Thymus (tissue), 11 donors: ENCODE results near the gene PEX7. TPM values are rescaled to one million over a fixed set of nuclear protein-coding genes. Genes with fewer than 3 reads are reported as not detected.
"Not testable (repeated sequence)": the region's sequence is repeated elsewhere in the genome, so short reads cannot be mapped to it uniquely, and the experiment has no call there.

Source experiments
- DNase-seq, 9 donors: peaks; one replicate each; pipeline ENCODE4 v3.0.0-alpha.2; 2013; ENCODE audit warnings: low spot score in 9 of 9, low read depth in 6 of 9, missing footprints in 1 of 9
- H3K27ac ChIP-seq, 2 donors: one replicate each; pipeline ENCODE4 v1.5.1; 2013; ENCODE audit warnings: control low read depth in 1 of 2, low read depth in 1 of 2, low read length in 1 of 2, mild to moderate bottlenecking in 1 of 2, moderate library complexity in 1 of 2
- H3K27me3 ChIP-seq, 2 donors: one replicate each; pipeline ENCODE4 v1.5.1; 2013; ENCODE audit warnings: low read length in 1 of 2; ENCODE audit not compliant: control insufficient read depth in 2 of 2, insufficient read depth in 1 of 2
- H3K36me3 ChIP-seq, 2 donors: one replicate each; pipeline ENCODE4 v1.5.1; 2013; ENCODE audit warnings: low read length in 1 of 2, mild to moderate bottlenecking in 1 of 2, moderate library complexity in 1 of 2; ENCODE audit not compliant: control insufficient read depth in 2 of 2, insufficient read depth in 2 of 2
- H3K4me1 ChIP-seq, 2 donors: one replicate each; pipeline ENCODE4 v1.5.1; 2013; ENCODE audit warnings: low read length in 2 of 2; ENCODE audit not compliant: control insufficient read depth in 2 of 2, insufficient read depth in 2 of 2
- H3K4me3 ChIP-seq, 2 donors: one replicate each; pipeline ENCODE4 v1.5.1; 2013; ENCODE audit warnings: low read length in 2 of 2, control low read depth in 1 of 2, mild to moderate bottlenecking in 1 of 2
- H3K9me3 ChIP-seq, 2 donors: one replicate each; pipeline ENCODE4 v1.5.1; 2013; ENCODE audit warnings: low read length in 1 of 2, mild to moderate bottlenecking in 1 of 2; ENCODE audit not compliant: control insufficient read depth in 2 of 2, insufficient read depth in 1 of 2
- WGBS: extraction: QIAGEN DNeasy Blood & Tissue Kit; methylation state at CpG from one replicate; pipeline ENCODE4 v1.1.7; 2013; 5-methylcytosine and 5-hydroxymethylcytosine counted together
- polyA plus RNA-seq: library from polyadenylated mRNA; stranded (reverse); fragments of 200-250 nt; gene quantifications from one replicate; pipeline ENCODE4 v1.2.3, GENCODE V29; 2013
- total RNA-seq: library from RNA; stranded (reverse); fragments of 120-200 nt; gene quantifications from one replicate; pipeline ENCODE4 v1.2.4, GENCODE V29; 2013
- donor health status: healthy.

Gene PEX7
- total and polyA plus RNA-seq, 2 donors: 7.4 to 8.4 TPM

DNA sequence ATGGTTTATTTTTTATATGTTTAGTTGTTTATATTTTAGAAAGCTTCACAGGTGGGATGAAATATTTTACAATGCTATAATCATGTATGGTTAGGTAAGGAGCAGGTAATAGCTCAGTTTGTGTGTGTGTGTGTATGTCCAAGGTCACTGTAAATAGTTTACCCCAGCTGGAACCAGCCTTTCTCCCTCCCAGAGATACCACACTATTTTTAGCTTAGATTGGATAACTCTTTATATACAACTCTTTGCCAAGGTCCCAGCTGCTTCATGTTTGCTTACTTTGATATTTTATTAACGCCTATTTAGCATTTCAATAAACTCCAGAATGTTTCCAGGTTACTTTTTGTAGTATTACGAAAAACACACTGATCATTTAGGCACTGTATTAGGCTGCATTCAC is 1.8 kb upstream of the PEX7 start:
- DNase-seq: no peak
- H3K4me3 ChIP-seq: no peak overlapping the region

DNA sequence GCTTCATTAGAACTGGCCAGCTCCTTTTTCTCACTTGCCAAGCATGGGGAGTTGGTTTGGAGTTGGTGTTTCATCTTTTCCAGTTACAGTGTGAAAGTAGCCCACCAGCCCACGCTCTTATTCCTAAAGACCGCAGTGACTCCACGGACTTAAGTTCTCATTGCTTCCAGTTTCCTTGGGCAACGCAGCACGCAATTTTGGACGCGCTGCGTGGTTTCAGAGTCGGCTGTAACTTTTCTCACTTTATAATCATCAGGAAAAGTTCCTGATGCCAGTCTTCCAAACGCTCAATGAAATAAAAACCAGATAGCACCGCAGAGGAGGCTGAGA is 381 bp upstream of the PEX7 start:
- WGBS: under 1% methylated on average over 11 of the region's 11 CpGs
- Histone ChIP-seq H3K4me1 (peaks cover 0 to 10% of the 10 kb centered on the region in 2 donors), H3K36me3 (peaks cover 3 to 11% of the 10 kb centered on the region in 2 donors), H3K9me3 (peaks cover 0 to 6% of the 10 kb centered on the region in 2 donors), H3K4me3 (peak overlapping the region; percentile 68 to 85), H3K27me3 (no peaks in the 10 kb centered on the region), H3K27ac (peak overlapping the region; percentile 38 to 92)
- DNase-seq: no peak

More for the DNA sequence above, 1.8 kb upstream of the PEX7 start:
- H3K9me3 ChIP-seq: peaks cover 0 to 6% of the 10 kb centered on the region in 2 donors
- peaks cover 0 to 4% of the 10 kb centered on the region in 2 donors for H3K36me3 ChIP-seq
- WGBS: 99% methylated on average over 2 of the region's 2 CpGs
- H3K27ac ChIP-seq: no peak overlapping the region
- H3K27me3 ChIP-seq: no peaks in the 10 kb centered on the region
- peaks cover 0 to 10% of the 10 kb centered on the region in 2 donors for H3K4me1 ChIP-seq

DNA sequence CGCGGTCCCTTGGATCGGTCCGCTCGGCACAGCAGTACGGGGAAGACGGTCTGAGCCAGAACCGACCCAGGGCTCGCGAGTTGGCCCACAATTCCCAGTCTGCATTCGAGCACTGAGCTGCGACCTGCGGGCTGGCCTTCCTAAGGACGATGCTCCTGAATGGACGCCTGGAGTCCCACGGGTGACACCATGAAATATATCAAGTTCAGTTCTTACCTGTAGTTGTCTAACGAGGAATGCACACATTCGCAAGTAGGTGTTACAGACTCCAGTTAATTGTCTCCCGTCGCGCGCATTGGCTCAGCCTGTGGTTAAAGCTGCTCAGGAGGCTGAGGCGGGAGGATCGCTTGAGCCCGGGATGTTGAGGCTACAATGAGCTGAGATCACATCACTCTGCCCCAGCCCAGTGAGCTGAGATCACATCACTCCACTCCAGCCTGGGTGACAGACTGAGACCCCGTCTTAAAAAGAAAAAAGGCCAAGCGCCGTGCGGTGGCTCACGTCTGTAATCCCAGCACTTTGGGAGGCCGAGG is 802 bp downstream of the PEX7 start:
- Histone ChIP-seq H3K4me3 (peak overlapping the region; percentile 68 to 85), H3K27ac (peak overlapping the region; percentile 38 to 92), H3K4me1 (peaks cover 0 to 10% of the 10 kb centered on the region in 2 donors), H3K27me3 (no peaks in the 10 kb centered on the region), H3K9me3 (peaks cover 0 to 6% of the 10 kb centered on the region in 2 donors), H3K36me3 (peaks cover 3 to 14% of the 10 kb centered on the region in 2 donors)
- 72% methylated on average over 31 of the region's 31 CpGs for WGBS
- no peak for DNase-seq

DNA sequence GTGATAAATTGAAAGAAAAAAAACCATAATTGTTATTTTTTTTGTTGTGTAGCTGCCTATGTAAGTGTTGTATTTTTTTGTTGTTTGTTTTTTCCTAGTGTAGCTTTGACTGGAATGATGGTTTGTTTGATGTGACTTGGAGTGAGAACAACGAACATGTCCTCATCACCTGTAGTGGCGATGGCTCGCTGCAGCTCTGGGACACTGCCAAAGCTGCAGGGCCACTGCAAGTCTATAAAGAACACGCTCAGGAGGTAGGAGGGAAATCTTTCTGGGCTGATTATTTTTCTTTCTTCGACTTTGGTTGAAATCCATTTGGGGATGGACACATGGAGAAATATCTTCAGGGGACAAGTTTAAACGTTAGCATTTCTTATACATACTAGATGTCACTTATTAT is 3.8 kb downstream of the PEX7 start:
- Histone ChIP-seq H3K4me3 (no peak overlapping the region), H3K27ac (no peak overlapping the region), H3K27me3 (no peaks in the 10 kb centered on the region), H3K9me3 (peaks cover 2 to 6% of the 10 kb centered on the region in 2 donors), H3K4me1 (peaks cover 0 to 10% of the 10 kb centered on the region in 2 donors), H3K36me3 (peaks cover 3 to 17% of the 10 kb centered on the region in 2 donors)
- no peak for DNase-seq
- 97% methylated on average over 6 of the region's 6 CpGs for WGBS

DNA sequence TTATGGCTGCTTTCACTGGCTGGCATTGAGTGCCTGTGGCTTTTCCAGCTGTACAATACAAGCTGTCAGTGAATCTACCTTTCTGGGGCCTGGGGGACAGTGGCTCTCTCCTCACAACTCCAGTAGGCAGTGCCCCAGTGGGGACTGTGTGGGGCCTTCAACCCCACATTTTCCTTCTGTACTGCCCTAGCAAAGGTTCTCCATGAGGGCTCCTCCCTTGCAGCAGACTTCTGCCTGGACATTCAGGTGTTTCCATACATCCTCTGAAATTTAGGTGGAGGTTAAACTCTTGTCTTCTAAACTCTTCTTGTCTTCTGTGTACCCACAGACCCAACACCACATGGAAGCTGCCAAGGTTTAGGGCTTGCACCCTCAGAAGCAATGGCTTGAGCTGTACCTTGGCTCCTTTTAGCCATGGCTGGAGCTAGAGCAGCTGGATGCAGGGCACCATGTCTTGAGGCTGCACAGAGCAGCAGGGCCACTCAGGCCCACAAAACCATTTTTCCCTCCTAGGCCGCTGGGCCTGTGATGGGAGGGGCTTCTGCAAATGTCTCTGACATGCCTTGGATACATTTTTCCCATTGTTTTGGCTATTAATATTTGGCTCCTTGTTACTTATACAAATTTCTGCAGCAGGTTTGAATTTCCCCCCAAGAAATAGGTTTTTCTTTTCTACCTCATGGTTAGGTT is 9.6 kb downstream of the PEX7 start:
- Histone ChIP-seq H3K27me3 (no peaks in the 10 kb centered on the region), H3K36me3 (peaks cover 8 to 10% of the 10 kb centered on the region in 2 donors), H3K4me3 (no peak overlapping the region), H3K27ac (no peak overlapping the region), H3K4me1 (no peaks in the 10 kb centered on the region), H3K9me3 (peaks cover 5 to 9% of the 10 kb centered on the region in 2 donors)
- DNase-seq: no peak
- WGBS: 95% methylated on average over 1 of the region's 1 CpG

DNA sequence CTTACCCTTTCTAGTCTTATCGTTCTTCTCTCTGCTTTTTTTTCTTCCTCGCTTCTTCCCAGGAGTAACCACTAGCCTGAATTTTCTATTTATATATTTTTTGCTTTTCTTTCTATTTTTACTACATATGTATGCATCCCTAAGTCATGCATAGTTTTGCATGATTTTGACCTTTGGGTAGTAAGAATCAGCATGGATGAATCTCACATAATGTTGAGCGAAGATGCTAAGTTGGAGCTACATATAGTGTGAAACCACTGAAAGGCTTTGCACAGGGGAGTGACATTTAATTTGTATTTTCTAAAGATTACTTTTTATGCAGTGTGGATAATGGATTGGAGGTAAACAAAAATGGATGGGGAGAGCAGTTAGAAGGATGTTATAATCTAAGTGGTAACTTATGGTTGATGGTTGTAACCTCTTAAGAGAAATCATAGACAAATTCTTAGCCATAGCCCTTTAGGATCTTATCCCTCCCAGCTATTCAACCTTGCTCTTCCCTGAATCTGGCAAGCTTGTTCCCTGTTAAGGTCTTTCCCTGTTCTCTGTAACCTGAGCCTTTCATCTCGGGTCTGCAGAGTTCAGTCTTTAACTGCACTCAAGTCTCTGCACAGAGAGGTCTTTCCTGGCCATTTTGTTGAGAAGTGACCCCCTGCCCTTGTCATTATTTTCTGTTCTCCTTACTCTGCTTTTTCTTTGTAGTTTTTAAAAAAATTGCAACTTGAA is 18.0 kb downstream of the PEX7 start:
- H3K27ac ChIP-seq: no peak overlapping the region
- H3K9me3 ChIP-seq: no peaks in the 10 kb centered on the region
- DNase-seq: no peak
- no peaks in the 10 kb centered on the region for H3K4me1 ChIP-seq
- H3K36me3 ChIP-seq: peaks cover 0 to 3% of the 10 kb centered on the region in 2 donors
- WGBS: 96% methylated on average over 4 of the region's 4 CpGs
- H3K27me3 ChIP-seq: no peaks in the 10 kb centered on the region
- H3K4me3 ChIP-seq: no peak overlapping the region

DNA sequence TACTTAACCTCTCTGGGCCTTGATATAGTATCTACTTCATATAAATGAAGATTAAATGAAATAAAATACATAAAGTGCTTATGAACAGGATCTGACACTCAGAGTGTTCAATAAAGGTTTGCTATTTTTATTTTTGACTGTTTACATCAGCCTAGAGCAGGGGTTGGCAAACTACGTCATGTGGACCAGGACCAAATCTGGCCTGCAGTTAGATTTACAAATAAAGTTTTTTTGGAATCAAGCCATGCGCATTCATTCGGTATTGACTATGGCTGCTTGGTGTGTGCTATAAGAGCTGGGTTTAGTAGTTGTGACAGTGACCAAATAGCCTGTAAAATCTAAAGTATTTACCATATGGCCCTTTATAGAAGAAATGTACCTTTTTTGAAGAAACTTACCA is 20.8 kb downstream of the PEX7 start:
- H3K4me1 ChIP-seq: no peaks in the 10 kb centered on the region
- H3K36me3 ChIP-seq: peaks cover 0 to 3% of the 10 kb centered on the region in 2 donors
- H3K4me3 ChIP-seq: no peak overlapping the region
- H3K27me3 ChIP-seq: no peaks in the 10 kb centered on the region
- H3K27ac ChIP-seq: no peak overlapping the region
- WGBS: over 99% methylated on average over 3 of the region's 3 CpGs
- H3K9me3 ChIP-seq: no peaks in the 10 kb centered on the region
- DNase-seq: no peak

DNA sequence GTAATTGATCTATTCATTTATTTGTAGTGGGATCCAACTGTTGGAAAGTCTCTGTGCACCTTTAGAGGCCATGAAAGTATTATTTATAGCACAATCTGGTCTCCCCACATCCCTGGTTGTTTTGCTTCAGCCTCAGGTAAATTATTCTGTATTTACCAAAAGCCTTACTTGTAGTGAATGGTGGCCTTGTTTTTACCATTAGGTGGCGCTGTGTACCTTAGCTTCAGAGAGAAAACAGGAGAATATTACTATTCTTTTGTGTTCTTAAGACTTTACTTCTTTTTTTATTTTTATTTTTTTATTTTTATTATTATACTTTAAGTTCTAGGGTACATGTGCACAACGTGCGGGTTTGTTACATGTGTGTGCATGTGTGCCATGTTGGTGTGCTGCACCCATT is 23.7 kb downstream of the PEX7 start:
- 61% methylated on average over 3 of the region's 3 CpGs for WGBS
- Histone ChIP-seq H3K36me3 (peaks cover 0 to 3% of the 10 kb centered on the region in 2 donors), H3K9me3 (no peaks in the 10 kb centered on the region), H3K27ac (no peak overlapping the region), H3K27me3 (no peaks in the 10 kb centered on the region), H3K4me3 (no peak overlapping the region), H3K4me1 (no peaks in the 10 kb centered on the region)
- DNase-seq: peak in 7 of 9 donors; percentile 18 to 61 (median 36)

DNA sequence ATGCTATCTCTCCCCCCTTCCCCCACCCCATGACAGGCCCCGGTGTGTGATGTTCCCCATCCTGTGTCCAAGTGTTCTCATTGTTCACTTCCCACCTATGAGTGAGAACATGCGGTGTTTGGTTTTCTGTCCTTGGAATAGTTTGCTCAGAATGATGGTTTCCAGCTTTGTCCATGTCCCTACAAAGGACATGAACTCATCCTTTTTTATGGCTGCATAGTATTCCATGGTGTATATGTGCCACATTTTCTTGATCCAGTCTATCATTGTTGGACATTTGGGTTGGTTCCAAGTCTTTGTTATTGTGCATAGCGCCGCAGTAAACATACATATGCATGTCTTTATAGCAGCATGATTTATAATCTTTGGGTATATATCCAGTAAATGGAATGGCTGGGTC is 24.1 kb downstream of the PEX7 start:
- H3K4me1 ChIP-seq, H3K27ac ChIP-seq: not testable (repeated sequence)
- 99% methylated on average over 4 of the region's 4 CpGs for WGBS

More for the DNA sequence above, 24.1 kb downstream of the PEX7 start:
- not testable (repeated sequence) for H3K27me3 ChIP-seq, H3K9me3 ChIP-seq, H3K4me3 ChIP-seq, H3K36me3 ChIP-seq, DNase-seq
